ENCODE measurements around the gene SEC16B.

The SEC16B gene

DNA sequence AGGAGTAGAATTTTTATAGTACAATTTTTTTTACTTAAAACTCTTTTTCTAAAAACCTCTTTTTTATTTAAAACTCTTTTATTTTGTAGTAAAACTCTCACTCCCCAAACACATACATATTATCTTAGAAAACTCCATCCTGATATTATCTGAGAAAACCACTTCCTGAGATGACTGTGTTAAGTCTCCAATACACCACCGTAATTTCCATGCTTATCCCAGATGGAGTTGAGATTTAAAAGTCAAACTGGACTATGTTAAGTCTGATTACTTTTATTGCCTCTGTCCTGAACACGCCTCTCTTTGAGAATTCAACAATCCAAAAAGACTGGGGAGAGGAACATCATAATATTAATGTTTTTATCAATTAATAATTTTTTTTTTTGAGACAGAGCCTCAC is 3.7 kb downstream of the SEC16B start:
- Histone ChIP-seq H3K36me3 (ENCODE audit: control insufficient read depth, insufficient read depth, low read length) (no peaks in the 10 kb centered on the region), H3K4me3 (ENCODE audit: low read depth, low read length) (no peak overlapping the region), H3K79me2 (no peaks in the 10 kb centered on the region), H3K4me2 (ENCODE audit: low read length) (no peak overlapping the region), H3K9ac (no peak overlapping the region), H3K27ac (no peak overlapping the region), H3K4me1 (no peaks in the 10 kb centered on the region), H2AFZ (no peak overlapping the region), H3K27me3 (ENCODE audit: control insufficient read depth, insufficient read depth, low read length) (no peaks in the 10 kb centered on the region), H3K9me3 (ENCODE audit: control insufficient read depth, low read length) (no peaks in the 10 kb centered on the region)
- TF ChIP-seq, protein P1, sequence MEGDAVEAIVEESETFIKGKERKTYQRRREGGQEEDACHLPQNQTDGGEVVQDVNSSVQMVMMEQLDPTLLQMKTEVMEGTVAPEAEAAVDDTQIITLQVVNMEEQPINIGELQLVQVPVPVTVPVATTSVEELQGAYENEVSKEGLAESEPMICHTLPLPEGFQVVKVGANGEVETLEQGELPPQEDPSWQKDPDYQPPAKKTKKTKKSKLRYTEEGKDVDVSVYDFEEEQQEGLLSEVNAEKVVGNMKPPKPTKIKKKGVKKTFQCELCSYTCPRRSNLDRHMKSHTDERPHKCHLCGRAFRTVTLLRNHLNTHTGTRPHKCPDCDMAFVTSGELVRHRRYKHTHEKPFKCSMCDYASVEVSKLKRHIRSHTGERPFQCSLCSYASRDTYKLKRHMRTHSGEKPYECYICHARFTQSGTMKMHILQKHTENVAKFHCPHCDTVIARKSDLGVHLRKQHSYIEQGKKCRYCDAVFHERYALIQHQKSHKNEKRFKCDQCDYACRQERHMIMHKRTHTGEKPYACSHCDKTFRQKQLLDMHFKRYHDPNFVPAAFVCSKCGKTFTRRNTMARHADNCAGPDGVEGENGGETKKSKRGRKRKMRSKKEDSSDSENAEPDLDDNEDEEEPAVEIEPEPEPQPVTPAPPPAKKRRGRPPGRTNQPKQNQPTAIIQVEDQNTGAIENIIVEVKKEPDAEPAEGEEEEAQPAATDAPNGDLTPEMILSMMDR (IDR thresholded peaks at IDR 0.05) = no peak

DNA sequence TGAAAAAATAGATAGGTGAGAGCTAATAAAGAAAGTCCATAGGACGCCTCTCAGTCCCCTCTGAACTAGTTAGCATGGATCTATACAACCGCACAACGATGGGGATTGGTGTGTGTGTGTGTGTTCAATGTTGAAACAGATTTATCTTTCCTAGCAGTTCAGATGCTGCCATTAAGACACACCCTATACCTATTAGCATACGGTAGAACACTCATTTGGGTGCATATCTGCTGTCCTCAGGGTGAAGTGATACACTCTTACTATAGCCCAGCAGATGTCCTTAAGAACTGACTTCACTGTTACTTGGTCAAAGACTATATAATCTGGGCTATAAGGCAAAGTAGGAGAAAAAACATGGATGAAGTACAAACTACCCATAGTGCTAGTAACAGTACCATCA is 4.6 kb downstream of the SEC16B start:
- no peak overlapping the region for H3K27ac ChIP-seq
- H3K79me2 ChIP-seq = no peaks in the 10 kb centered on the region
- no peaks in the 10 kb centered on the region for H3K36me3 ChIP-seq (ENCODE audit: control insufficient read depth, insufficient read depth, low read length)
- no peak overlapping the region for H2AFZ ChIP-seq
- TF ChIP-seq, protein P1 (IDR thresholded peaks at IDR 0.05) = no peak
- no peaks in the 10 kb centered on the region for H3K4me1 ChIP-seq
- no peak overlapping the region for H3K4me2 ChIP-seq (ENCODE audit: low read length)
- H3K4me3 ChIP-seq (ENCODE audit: low read depth, low read length) = no peak overlapping the region
- H3K9ac ChIP-seq = no peak overlapping the region
- no peaks in the 10 kb centered on the region for H3K27me3 ChIP-seq (ENCODE audit: control insufficient read depth, insufficient read depth, low read length)
- H3K9me3 ChIP-seq (ENCODE audit: control insufficient read depth, low read length) = no peaks in the 10 kb centered on the region

DNA sequence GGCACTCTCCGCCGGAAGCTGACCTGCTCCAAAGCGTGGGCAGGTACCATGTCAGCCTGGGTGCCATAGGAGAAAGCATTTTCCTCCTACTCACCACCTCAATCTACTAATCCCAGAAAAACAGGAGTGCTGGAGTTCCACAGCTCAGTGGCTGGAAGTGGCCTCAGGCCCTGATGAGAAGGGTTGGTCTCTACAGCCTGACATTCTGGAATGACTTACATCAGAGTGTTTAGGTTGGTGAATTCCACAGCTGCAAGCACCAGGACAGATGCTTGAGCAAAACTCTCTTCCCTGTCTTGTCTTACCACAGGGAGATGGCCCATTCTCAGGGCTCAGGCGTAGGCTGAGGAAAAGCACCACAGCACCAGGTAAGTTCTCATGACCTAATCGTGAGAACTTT is 5.5 kb downstream of the SEC16B start:
- no peak overlapping the region for H3K9ac ChIP-seq
- H3K79me2 ChIP-seq = no peaks in the 10 kb centered on the region
- no peak overlapping the region for H3K4me3 ChIP-seq (ENCODE audit: low read depth, low read length)
- no peak overlapping the region for H3K4me2 ChIP-seq (ENCODE audit: low read length)
- no peak overlapping the region for H3K27ac ChIP-seq
- H3K27me3 ChIP-seq (ENCODE audit: control insufficient read depth, insufficient read depth, low read length) = no peaks in the 10 kb centered on the region
- no peaks in the 10 kb centered on the region for H3K36me3 ChIP-seq (ENCODE audit: control insufficient read depth, insufficient read depth, low read length)
- TF ChIP-seq, protein P1 (IDR thresholded peaks at IDR 0.05) = no peak
- H3K9me3 ChIP-seq (ENCODE audit: control insufficient read depth, low read length) = no peaks in the 10 kb centered on the region
- no peaks in the 10 kb centered on the region for H3K4me1 ChIP-seq
- H2AFZ ChIP-seq = no peak overlapping the region

DNA sequence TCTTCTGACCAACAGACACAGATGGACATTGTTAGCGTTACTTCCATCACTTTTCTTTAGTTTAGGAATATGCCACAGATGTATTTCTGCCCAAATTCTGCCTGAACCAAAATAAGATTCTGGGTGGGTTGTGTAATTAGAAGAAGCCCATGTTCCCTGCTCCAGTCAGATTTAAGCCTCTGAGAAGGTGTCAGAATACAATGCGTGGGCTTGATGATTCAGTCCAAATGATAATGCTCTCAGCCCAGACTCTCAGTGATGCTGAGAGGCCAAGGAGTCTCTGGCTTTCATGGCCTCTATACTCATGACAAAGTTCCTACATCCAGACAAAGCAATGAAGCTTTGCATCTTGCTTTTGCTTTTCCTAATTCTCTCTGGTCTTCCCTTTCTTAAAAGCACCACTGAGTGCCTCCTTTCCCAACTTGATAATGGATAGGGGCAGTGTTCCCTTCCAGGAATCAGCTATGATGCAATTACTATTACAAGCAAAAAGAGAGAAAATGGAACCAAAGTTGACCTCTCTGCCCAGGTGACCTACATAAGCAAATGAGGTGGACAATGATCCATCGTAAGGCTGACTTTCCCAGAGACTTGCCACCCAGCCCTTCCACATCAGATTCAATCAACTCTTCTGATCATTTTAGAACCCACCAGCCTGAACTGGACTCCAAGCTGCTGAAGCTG is 8.8 kb downstream of the SEC16B start:
- Histone ChIP-seq H3K4me1 (no peaks in the 10 kb centered on the region), H3K27ac (no peak overlapping the region), H3K27me3 (ENCODE audit: control insufficient read depth, insufficient read depth, low read length) (no peaks in the 10 kb centered on the region), H3K36me3 (ENCODE audit: control insufficient read depth, insufficient read depth, low read length) (no peaks in the 10 kb centered on the region), H3K79me2 (no peaks in the 10 kb centered on the region), H3K4me3 (ENCODE audit: low read depth, low read length) (no peak overlapping the region), H3K9ac (no peak overlapping the region), H3K9me3 (ENCODE audit: control insufficient read depth, low read length) (no peaks in the 10 kb centered on the region), H2AFZ (no peak overlapping the region), H3K4me2 (ENCODE audit: low read length) (no peak overlapping the region)
- TF ChIP-seq, protein P1 (IDR thresholded peaks at IDR 0.05) = no peak

All from parathyroid adenoma (tissue), 2 donors.